BJ (cell line): ENCODE data around the gene CCDC183. TPM values are rescaled to one million over a fixed set of nuclear protein-coding genes. Genes with fewer than 3 reads are reported as not detected.

Source experiments
- CTCF ChIA-PET: fragments of 350-600 bp; formaldehyde crosslinking; extraction: SDS; loops from one replicate; lab custom pipeline; 2021; ENCODE audit warnings: antibody characterized with exemption, inconsistent platforms; lab: Yijun Ruan, JAX
- POLR2A ChIA-PET: fragments of 300-600 bp; sonication (Branson Sonifier 250); formaldehyde crosslinking; extraction: SDS; loops from one replicate; lab custom pipeline; 2021; ENCODE audit warnings: antibody characterized with exemption; lab: Charles Lee
- DNase-seq: peaks from one replicate; pipeline ENCODE4 v3.0.0-alpha.2; 2011; ENCODE audit warnings: low read depth
- H3K27me3 ChIP-seq: 2 replicates; pipeline ENCODE4 v1.6.0; 2011; ENCODE audit warnings: low read length; ENCODE audit not compliant: control insufficient read depth, insufficient read depth
- H3K36me3 ChIP-seq: 2 replicates; pipeline ENCODE4 v1.5.1; 2011; ENCODE audit warnings: low read length; ENCODE audit not compliant: control insufficient read depth, insufficient read depth
- H3K4me3 ChIP-seq: 2 replicates; pipeline ENCODE4 v1.5.1; 2011; ENCODE audit warnings: low read depth, mild to moderate bottlenecking, control low read depth, low read length
- CTCF ChIP-seq: IDR thresholded peaks from 2 replicates; pipeline ENCODE4 v1.5.1; 2011; ENCODE audit warnings: low read depth, mild to moderate bottlenecking, control low read depth, inconsistent platforms, low read length, moderate library complexity; ENCODE audit not compliant: insufficient read depth
- polyA plus RNA-seq: library from polyadenylated mRNA; depleted of rRNA; stranded (reverse); fragments of >200 nt; gene quantifications from 2 replicates; pipeline ENCODE4 v1.2.3, GENCODE V29; 2011

CCDC183 gene
- polyA plus RNA-seq, 1 experiment, result 0.20 TPM

DNA sequence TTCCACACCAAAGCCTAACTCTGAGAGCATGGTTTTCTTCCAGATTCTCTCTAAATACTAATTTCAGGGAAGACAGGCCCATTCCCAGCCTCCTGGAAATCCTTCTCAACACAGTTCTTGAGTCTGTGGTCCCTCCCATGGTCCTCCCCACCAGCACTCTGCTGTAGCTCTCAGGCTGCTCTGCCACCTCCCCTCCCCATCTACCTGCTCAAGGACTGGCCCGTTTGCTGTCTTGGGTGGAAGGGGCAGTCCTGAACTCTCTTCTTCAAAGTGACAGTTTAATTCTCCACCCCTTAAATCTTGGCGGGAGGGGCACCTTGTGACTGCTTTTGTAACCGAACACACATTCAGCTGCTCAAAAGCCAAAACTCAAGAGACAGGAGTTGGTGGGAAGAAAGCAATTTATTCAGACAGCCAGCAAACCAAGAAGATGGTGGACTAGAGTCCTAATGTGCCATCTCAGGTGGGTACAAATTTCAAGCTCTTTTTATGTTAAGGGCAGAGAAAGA, 24.2 kb upstream of the CCDC183 start:
- H3K4me3 ChIP-seq, result no peak overlapping the region
- ChIA-PET POLR2A (no interaction called here), CTCF (interaction anchor here (0.6 to 2.3 kb wide), 2 partner anchors 10 to 257 kb away, joined by 3 to 10 read pairs; no protein-coding TSS in a partner anchor)
- peaks cover 5% of the 10 kb centered on the region for H3K27me3 ChIP-seq
- no peaks in the 10 kb centered on the region for H3K36me3 ChIP-seq
- no peak for DNase-seq
- TF ChIP-seq CTCF, result no peak

DNA sequence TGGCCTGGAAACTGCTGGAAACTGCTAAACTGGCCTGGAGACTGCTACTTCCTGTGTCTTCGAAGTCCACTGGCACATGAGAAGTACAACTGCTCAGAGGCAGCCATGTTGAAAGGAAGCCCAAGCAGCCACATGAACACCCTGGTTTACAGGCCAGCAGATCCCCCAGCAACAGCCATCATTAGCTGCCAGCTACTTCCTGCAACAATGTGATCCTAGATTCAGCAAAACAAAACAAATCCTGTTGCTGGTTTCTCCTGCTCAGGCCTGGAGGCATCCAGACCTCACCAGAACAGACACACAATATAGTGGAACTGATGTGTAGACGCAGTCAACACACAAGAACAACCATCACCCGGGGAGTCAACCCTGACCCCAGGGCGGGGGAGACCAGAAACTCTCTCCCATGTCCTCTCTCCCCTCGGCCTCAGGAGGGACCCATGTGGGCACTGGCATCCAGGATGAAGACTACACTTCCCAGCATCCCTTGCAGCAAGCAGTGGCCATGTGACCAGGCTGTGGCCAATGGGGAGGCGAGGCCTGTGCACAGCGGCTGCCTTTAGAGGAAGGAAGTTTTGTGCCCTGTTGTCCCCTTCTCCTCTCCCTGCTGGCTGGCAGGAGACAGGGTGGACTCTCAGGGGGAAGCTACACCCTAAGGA, 22.6 kb upstream of the CCDC183 start:
- Histone ChIP-seq H3K27me3 (peaks cover 8% of the 10 kb centered on the region), H3K36me3 (no peaks in the 10 kb centered on the region), H3K4me3 (no peak overlapping the region)
- CTCF ChIA-PET, result no interaction called here
- TF ChIP-seq CTCF, result no peak
- POLR2A ChIA-PET, result no interaction called here
- DNase-seq, result no peak

GRCh38 chr9:136774416-136775045, 21.6 kb upstream of the CCDC183 start:
- CTCF ChIA-PET, result interaction anchor here (1.1 to 1.2 kb wide), 4 partner anchors 8 to 294 kb away, joined by 3 to 5 read pairs (median 4); no protein-coding TSS in a partner anchor
- POLR2A ChIA-PET, result no interaction called here

GRCh38 chr9:136775191-136775590, 20.9 kb upstream of the CCDC183 start:
- no peak overlapping the region for H3K4me3 ChIP-seq
- no peak for TF ChIP-seq CTCF
- POLR2A ChIA-PET, result no interaction called here
- DNase-seq, result no peak
- CTCF ChIA-PET, result interaction anchor here (1.1 to 1.2 kb wide), 4 partner anchors 9 to 293 kb away, joined by 3 to 5 read pairs (median 4); no protein-coding TSS in a partner anchor
- H3K27me3 ChIP-seq, result peaks cover 11% of the 10 kb centered on the region
- no peaks in the 10 kb centered on the region for H3K36me3 ChIP-seq

More at GRCh38 chr9:136774416-136775045, 21.6 kb upstream of the CCDC183 start:
- no peaks in the 10 kb centered on the region for H3K36me3 ChIP-seq
- no peak for TF ChIP-seq CTCF
- H3K4me3 ChIP-seq, result no peak overlapping the region
- H3K27me3 ChIP-seq, result peaks cover 11% of the 10 kb centered on the region
- DNase-seq, result no peak

- no peaks in the 10 kb centered on the region for H3K36me3 ChIP-seq
- POLR2A ChIA-PET, result no interaction called here
- CTCF ChIA-PET, result interaction anchor here (1.8 to 4.2 kb wide), 4 partner anchors 7 to 258 kb away, joined by 6 to 24 read pairs (median 14); no protein-coding TSS in a partner anchor
- no peak overlapping the region for H3K4me3 ChIP-seq
- no peak for TF ChIP-seq CTCF
- no peak for DNase-seq
- H3K27me3 ChIP-seq, result peaks cover 11% of the 10 kb centered on the region
Measured at GRCh38 chr9:136776947-136777346, 19.2 kb upstream of the CCDC183 start.
